ENCODE results near the gene FRMD4A. TPM values are rescaled to one million over a fixed set of nuclear protein-coding genes. Genes with fewer than 3 reads are reported as not detected.
"Not testable (repeated sequence)": the region's sequence is repeated elsewhere in the genome, so short reads cannot be mapped to it uniquely, and the experiment has no call there.

FRMD4A gene
- polyA plus RNA-seq, 3 donors: 82.0 to 91.8 (median 86.9) TPM

DNA sequence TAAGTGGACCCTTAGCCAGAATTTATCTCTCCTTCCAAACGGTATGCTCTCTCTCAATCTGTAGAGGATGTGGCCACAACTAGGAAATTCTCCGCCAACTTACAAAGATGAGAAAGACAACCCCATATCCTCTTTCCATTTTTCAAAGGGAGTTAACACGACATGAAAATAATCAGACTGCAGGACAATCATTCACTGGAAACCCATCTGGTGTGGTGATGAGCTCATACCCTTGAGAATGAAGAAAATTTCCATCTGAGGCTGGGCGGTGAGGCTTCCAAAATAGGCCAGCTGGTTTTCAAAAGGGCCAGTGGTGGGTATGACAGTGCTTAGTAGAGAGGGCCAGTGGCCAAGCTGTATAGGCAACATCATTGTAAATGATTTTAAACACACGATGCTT lies 369.6 kb downstream of the FRMD4A start:
- DNase-seq (ENCODE audit: extremely low read depth in 1 of 11, low read depth in 9 of 11, low spot score in 4 of 11): no peak

DNA sequence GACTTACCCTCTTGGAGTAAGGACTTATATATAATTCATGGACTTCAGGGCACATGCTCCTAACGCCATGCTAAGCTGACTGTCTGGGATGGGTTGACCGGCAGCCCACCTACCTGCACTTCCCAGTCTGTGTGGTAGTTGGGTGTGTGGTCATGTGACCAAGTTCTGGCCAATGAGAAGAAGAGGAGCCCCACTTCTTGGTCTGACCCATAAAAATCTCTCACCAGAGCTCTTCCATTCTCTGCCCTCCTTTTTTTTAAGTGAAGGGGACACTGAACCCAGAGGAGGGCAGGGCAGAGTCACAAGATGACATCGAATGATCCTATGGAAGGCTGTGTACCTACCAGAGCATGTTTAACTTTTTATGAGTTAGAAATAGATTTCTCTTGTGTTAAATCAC lies 370.1 kb downstream of the FRMD4A start:
- DNase-seq (ENCODE audit: extremely low read depth in 1 of 11, low read depth in 9 of 11, low spot score in 4 of 11): no peak

DNA sequence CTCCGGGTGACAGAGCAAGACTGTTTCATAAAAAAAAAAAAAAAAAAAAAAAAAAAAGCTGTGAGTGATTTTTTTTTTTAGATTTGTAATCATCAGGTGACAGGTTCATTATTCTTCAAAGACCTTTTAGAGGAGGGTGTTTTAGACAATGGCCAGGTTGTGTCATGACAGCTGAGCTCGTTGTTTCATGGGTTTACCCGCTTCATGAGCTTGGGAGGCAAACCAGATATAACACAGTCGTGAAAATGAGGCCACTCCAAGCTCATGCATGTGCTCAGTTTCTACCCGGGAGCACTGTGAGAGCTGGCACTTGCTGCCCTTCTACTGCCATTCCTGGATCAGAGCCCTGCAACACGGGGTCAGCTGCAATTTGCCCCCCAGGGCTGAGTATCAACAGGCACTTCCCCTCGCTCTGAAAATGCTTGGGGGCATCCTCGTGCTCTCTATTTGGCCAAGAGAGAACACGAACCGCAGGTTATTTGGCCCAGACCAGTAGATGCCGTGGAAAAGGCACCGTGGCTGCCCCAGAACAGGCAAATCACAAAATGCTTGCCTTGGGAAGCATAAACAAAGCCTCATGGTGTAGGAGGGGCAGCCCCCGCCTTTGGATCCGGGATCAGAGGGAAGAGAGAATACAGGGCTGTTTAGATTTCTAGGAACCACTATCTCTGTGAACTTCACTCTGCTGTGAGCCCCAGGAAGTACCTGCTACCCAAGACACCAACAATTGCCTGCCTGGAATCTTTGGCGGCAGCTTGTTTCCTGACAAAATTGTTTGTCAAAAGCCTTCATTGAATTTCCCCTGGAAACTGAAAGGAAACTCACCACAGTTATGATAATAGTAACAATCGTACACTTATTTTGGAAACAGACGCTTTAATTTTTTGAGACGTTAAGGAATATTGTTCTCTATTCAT lies 371.0 kb downstream of the FRMD4A start:
- no peak for DNase-seq (ENCODE audit: extremely low read depth in 1 of 11, low read depth in 9 of 11, low spot score in 4 of 11)

DNA sequence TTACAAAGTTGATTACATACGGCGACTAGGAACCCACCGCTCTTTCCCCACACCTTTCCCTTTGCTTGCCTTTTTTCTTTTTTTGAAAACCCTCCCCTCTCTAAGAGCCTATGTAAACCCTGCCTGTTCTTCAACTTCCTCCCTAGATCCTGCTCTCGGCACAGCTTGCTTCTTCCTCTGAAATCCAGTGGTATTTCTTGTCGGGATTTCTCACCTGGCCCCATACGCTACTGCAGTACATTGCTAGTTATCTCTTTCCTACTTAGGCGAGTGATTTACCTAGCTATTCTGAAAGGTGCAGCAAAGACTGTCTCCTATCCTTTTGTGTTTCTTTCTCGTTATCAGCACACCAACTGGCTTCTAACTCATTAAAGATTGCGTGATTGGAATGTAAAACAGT lies 372.9 kb downstream of the FRMD4A start:
- DNase-seq (ENCODE audit: extremely low read depth in 1 of 11, low read depth in 9 of 11, low spot score in 4 of 11): no peak

DNA sequence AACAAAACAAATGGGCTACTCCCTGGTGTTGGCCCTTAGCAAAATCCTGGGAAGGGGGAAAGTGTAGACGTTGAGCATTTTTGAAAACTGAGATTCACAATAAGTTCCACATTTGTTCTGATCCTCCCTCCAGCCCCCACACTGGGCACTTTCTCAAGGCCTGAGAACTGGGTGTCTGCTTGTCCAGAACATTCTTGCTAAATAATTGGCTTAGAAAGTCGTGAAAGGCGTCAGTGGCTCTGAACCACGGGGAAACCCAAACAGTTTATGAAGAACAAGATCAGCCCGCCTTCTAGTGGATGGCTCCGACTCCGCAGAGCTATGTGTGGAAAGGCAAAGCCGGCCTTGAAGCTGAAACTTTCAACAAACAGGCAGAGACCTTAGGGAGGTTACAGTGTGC lies 373.9 kb downstream of the FRMD4A start:
- DNase-seq (ENCODE audit: extremely low read depth in 1 of 11, low read depth in 9 of 11, low spot score in 4 of 11): no peak

DNA sequence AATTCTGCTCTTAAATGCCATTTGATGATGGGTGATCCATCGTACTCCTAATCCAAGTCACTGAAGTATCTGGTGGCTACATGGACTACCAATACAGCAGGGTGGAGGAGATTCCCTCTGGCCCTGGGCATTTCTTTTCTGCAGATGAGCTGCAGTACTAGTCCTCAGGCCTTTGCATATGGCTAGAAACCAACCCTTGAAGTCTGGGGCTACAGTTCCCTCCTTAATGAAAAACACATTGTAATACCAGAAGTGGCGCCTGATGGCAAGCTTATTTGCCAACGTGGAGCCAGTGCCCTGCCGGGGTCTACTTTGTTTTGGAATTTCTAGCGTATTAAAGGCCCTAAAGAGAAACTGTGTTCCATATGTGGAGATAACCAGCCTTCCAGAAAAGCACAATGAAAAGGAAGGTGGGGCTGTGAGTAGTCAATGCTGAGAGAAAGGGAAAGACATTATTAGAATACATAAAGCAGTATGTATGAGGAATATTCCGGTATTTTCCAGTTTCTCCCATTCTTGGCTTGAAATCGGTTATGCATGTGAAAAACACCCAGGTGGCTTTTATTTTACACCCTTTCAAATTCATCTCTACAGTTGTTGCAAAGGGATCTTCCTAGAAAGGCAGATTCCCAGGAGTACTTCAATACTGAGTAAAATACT lies 375.2 kb downstream of the FRMD4A start:
- DNase-seq (ENCODE audit: extremely low read depth in 1 of 11, low read depth in 9 of 11, low spot score in 4 of 11): no peak

DNA sequence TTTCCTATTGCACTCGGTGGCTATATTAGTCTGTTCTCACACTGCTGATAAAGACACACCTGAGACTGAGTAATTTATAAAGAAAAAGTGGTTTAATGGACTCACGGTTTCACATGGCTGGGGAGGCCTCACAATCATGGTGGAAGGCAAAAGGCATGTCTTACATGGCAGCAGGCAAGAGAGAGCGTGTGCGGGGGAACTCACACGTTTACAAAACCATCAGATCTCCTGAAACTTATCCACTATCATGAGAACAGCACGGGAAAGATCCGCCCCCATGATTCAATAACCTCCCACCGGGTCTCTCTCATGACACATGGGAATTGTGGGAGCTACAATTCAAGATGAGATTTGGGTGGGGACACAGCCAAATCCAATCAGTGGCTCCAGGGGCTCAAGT lies 376.5 kb downstream of the FRMD4A start:
- DNase-seq (ENCODE audit: extremely low read depth in 1 of 11, low read depth in 9 of 11, low spot score in 4 of 11): not testable (repeated sequence)

DNA sequence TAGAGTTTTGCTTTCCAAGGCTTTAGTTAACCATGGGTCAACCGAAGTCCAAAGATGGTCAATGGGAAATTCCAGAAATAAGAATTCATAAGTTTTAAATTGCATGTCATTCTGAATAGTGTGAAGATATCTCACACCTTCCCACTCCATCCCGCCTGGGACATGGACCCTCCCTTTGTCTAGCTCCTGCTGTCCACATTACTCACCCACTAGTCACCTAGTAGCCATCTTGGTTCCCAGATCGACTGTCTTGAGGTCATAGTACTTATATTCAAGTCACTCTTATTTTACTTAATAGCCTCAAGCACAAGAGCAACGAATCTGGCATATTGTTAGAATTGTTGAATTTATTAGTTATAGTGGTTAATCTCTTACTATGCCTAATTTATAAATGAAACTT lies 377.4 kb downstream of the FRMD4A start:
- DNase-seq (ENCODE audit: extremely low read depth in 1 of 11, low read depth in 9 of 11, low spot score in 4 of 11): no peak

DNA sequence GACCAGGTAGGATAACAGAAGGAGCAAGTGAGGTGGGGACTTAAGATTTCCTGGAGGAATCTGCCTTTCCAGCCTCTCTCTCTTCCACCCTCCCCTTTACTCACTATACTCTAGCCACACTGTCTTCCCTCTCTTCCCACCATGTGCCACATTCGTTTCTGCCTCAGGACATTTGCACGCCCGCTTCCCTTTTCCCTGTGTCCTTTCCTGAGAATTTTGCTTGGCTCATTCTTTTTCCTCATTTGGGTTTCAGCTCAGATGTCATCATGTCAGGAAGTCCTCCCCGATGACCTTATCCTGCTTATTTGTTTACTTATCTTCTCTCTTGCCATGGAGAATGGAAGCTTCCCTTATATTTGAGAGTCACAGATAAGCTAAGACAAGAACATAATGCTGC lies 380.2 kb downstream of the FRMD4A start:
- no peak for DNase-seq (ENCODE audit: extremely low read depth in 1 of 11, low read depth in 9 of 11, low spot score in 4 of 11)

DNA sequence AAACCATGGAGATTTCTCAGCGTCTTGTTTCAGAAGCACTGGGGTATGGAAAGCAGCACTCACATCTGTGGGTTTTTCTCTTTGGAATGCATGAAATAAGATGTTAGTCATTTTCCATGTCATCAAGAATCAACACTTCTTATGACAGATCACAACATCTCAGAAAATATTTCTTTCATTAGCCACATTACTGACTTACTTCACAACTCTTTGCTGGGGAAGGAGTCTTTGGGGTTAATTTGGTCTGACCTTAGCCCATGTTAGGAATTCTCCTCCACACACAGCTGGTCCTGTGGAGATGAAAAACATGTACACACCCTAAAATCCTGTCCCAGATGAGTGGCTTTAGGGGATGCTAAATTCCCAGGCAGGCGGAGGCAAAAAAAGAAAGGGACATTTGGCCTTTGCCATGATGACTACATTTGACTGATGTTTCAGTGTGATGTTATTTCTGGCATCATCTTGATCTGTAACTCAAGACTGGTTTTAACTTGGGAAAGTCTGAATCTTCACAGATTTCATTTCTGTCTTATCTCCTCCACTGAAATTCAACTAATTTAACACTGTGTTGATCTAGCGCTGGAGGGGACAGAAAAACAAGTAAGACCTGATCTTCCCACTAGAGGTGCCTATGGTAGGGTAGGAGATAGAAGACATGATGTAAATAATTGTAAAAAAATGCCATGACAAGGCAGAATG lies 380.7 kb downstream of the FRMD4A start:
- DNase-seq (ENCODE audit: extremely low read depth in 1 of 11, low read depth in 9 of 11, low spot score in 4 of 11): no peak

DNA sequence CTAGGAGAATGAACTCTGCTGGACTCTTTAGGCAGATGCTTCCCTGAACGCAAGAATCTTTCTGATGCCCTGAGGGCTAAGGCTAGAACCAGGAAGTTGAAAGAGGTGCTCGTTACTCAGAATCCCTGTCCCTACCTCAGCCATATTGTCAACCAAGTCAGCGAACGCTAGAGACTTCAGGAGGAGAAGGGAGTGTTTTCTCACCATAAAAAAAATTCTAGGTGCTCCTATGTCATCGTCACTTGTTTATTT lies 384.6 kb downstream of the FRMD4A start:
- no peak for DNase-seq (ENCODE audit: extremely low read depth in 1 of 11, low read depth in 9 of 11, low spot score in 4 of 11)

DNA sequence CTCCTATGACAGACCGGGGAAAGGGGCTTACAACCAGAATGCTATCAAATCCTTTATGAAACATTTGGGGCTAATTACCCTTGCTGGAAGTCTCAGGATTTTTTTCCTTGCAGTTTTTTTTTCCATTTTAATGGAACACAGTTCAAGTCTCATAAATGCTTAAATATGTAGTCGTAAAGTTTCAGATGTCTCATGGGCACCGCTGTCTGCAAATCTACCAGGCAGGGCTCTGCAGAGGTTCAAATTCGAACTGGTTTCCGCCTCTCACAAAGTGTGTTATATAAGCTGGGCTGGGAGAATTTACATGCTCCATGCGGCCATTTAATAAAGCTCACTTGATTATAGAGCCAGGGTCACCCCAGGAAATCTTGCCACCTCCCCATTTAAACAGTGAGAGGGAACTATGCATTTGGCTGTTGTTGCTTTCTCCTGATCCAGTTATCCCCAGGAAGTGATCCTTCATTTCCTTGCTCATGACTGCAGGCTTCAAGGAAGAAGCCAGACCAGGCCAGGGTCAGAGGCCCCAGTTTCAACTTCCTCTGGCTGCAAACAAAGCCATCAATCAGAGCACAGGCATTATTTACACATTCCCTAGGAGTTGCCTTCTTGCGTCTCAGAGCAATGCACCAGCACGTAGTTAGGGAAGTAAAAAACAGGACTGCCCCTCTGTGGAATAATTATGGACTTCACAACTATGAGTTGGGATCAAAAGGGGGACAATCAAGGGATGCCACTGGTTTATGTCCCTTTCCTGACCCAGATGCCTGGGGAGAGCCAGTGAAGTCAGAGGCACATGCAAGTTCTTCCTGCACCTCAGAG lies 385.1 kb downstream of the FRMD4A start:
- DNase-seq (ENCODE audit: extremely low read depth in 1 of 11, low read depth in 9 of 11, low spot score in 4 of 11): peak; percentile 65 to 91 (median 82)

DNA sequence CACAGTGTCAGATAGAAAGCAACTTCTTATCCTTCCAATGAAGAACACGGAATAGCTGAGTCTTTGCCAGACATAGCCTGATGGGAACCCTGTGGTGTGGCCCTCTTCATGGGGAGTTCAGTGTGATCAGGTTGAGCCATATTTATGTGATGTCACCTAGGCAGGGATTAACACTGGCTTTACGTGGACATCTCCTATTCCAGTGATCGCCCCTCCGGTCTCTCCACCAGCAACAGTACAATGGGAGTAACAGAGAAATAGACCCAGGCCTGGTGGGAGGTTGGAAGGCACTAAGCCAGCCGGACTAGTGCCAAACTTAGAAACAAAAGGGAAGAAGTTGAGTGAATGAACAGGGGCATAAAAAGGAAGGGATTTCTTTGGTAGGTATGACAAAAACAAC lies 385.9 kb downstream of the FRMD4A start:
- DNase-seq (ENCODE audit: extremely low read depth in 1 of 11, low read depth in 9 of 11, low spot score in 4 of 11): no peak

DNA sequence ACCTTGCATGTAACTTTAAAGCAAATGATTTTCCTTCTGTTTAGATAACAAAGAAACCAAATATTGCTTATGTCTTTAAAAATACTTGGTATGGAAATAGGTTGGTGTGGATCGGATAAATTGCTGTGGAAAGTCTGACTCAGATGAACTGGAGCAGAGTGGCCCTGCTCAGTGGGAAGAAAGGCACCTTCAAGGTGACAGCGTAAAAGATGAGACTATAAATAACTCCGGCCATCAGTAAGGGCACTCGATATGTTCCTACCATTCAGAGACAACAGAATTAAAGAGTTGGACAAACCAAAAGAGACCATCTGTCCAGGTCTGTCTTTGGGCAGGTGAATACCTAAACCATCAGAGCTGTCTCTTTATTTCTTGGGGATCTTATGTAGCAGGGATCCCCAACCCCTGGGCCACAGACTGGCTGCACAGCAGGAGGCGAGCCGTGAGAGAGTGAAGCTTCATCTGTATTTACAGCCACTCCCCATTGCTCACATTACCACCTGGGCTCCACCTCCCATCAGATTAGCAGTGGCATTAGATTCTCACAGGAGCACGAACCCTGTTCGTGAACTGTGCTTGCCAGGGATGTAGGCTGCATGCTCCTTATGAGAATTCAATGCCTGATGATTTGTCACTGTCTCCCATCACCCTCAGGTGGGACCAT lies 386.9 kb downstream of the FRMD4A start:
- no peak for DNase-seq (ENCODE audit: extremely low read depth in 1 of 11, low read depth in 9 of 11, low spot score in 4 of 11)

DNA sequence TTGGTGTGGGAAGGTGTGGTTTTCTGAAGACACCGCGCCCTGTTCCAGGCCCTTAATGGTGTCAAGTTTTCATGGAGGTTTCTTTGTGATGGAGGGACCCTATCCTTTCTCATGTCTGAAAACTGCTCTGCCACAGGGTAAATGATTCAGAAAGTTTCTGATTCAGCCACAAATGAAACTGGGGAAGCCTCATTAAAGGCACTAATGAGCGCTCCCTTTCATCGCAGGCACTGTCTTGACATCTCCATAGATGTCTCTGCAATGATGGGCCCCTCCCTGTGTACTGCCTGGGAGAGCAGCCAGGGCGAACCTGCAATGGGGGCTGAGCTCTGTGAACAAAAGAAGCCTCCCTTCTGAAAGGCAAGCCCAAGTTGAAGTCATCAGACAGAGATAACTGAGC lies 388.7 kb downstream of the FRMD4A start:
- no peak for DNase-seq (ENCODE audit: extremely low read depth in 1 of 11, low read depth in 9 of 11, low spot score in 4 of 11)

DNA sequence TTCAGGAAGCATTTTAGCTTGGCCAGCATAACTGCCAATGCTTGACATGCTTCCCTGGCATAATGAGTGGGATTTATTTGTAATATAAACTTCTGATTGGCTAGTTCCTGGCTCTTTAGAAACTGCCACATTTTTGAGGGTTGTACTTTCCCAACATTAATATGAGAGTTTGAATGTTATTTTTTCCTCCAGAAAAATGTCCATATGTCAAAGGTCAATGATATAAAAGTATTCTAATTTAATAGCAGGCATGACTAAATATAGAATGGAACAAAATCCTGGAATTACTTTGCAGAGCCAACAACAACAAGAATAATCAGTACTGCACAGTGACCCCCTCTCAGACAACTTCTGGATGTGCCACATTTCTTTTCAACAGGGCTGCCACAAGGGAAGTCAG lies 391.3 kb downstream of the FRMD4A start:
- DNase-seq (ENCODE audit: extremely low read depth in 1 of 11, low read depth in 9 of 11, low spot score in 4 of 11): no peak

DNA sequence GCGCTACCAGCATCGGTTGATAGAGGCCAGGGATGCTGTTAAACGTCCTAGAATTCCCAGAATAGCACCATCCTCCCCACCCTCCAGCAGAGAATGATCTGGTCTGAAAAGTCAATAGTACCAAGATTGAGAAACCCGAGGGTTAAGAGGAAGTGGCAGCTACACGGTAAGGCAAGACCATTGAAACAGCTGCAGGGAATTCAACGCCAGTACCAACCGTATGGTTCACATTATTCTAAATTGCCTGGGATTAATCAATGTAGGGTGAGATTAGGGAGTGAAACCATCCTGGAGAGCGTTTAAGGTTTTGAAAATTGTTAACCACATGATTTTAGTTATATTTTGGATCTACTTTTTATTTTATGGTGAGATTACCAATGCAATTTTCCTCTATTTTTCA lies 391.8 kb downstream of the FRMD4A start:
- DNase-seq (ENCODE audit: extremely low read depth in 1 of 11, low read depth in 9 of 11, low spot score in 4 of 11): no peak

DNA sequence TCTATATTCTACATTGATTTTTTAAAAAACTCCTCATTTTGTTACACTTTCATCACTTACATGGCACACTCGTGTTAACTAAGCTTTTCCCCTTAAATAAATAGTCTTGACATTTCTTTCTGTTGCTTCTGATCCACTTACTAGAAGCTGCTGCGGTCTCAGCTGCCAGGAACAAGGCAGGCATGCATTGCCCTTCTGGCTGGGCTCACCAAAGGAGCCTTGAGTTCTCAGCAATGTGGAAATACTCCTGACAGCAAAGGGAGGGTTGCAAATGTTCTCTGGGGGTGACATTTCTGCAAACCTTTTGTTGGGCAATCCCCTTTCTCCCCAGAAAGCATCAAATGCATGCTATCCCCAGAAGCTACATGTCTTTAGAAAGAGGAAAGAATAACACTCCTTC lies 393.9 kb downstream of the FRMD4A start:
- DNase-seq (ENCODE audit: extremely low read depth in 1 of 11, low read depth in 9 of 11, low spot score in 4 of 11): no peak

DNA sequence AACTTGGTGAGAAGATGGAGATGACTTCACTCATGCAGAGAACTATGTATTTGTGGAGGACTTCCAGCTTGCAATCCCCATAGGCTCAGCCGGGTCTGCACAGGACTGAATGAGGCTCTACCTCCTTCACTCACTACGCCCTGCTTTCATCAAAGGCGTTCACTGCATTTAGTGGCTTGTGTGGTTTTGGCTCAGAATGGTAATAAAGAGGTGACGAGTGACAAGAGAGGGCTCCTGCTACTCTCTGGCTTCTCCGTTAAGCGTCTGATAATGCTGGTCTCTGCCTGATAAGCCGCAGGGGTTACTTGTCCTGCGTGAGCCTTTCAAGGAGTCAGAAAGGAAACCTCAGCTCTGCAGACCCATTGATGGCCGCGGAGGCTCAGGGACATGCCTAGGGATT lies 400.6 kb downstream of the FRMD4A start:
- no peak for DNase-seq (ENCODE audit: extremely low read depth in 1 of 11, low read depth in 9 of 11, low spot score in 4 of 11)

Measured in renal cortex interstitium (tissue), 11 donors.